Pancreas (tissue), 10 donors: ENCODE results near the gene AKT1. TPM values are rescaled to one million over a fixed set of nuclear protein-coding genes. Genes with fewer than 3 reads are reported as not detected.

ENCODE experiments used
- ATAC-seq, 4 donors: fragments of 200-7000 bp; cut with Tn5 transposase; one replicate each; pipeline versions ENCODE4 v1.8.0 to v1.9.1; 2020; ENCODE audit warnings: mild to moderate bottlenecking in 4 of 4, moderate library complexity in 4 of 4
- DNase-seq, 6 donors: peaks; one replicate each; pipeline ENCODE4 v3.0.0-alpha.2; 2020
- FAIRE-seq: peaks from 2 replicates; lab custom pipeline; 2012; peaks lifted over from hg19 to GRCh38; lab: Jason Lieb, UNC
- H3K27ac ChIP-seq, 4 donors: fragments of 200-600 bp; sonication (generic); 1 replicate in 3 of 4; 2 replicates in 1 of 4; pipeline versions ENCODE4 v1.5.0 to v1.8.0; 2020
- H3K27me3 ChIP-seq, 4 donors: fragments of 200-600 bp; one replicate each; pipeline ENCODE4 v1.8.0; 2021
- H3K36me3 ChIP-seq, 3 donors: fragments of 200-600 bp; sonication (generic) in 1 of 3; one replicate each; pipeline versions ENCODE4 v1.5.0 to v1.8.0; 2020 to 2021
- H3K4me1 ChIP-seq, 3 donors: fragments of 200-600 bp; one replicate each; pipeline ENCODE4 v1.8.0; 2021
- H3K4me3 ChIP-seq, 4 donors: fragments of 200-600 bp; sonication (generic) in 2 of 4; one replicate each; pipeline versions ENCODE4 v1.5.0 to v1.8.0; 2020 to 2021
- H3K9me3 ChIP-seq, 4 donors: fragments of 200-600 bp; one replicate each; pipeline ENCODE4 v1.8.0; 2021
- WGBS, 2 donors: extraction: QIAGEN DNeasy Blood & Tissue Kit; methylation state at CpG; one replicate each; pipeline ENCODE4 v1.1.7; 2013; 5-methylcytosine and 5-hydroxymethylcytosine counted together
- intact Hi-C, 3 donors: fragments of 100-400 bp; cut with DNase I; formaldehyde crosslinking; loops; one replicate each; pipeline versions ENCODE4 v1.11.1 to v1.14.2; 2022
- polyA plus RNA-seq, 2 donors: library from polyadenylated mRNA; stranded (reverse); fragments of 200-250 nt; gene quantifications; one replicate each; pipeline ENCODE4 v1.2.3, GENCODE V29; 2013
- total RNA-seq, 6 donors: library from RNA; stranded (reverse); fragmentation: NEBNext Ultra II Directional in 4 of 6; extraction: Animal tissue kit (Norgen Biotek cat#: 25700) in 4 of 6; gene quantifications; one replicate each; pipeline versions ENCODE4 v1.2.1 to v1.2.4, GENCODE V29; 2021 to 2023
- TF ChIP-seq, protein P1 (sequence below), 4 donors: fragments of 200-600 bp; sonication (generic) in 3 of 4; IDR thresholded peaks; one replicate each; pipeline versions ENCODE4 v1.5.0 to v1.8.0; 2021; ENCODE audit warnings: antibody characterized with exemption in 4 of 4
- donor health status: healthy with polysubstance abuse.
- donor health status: DM: no; HTN: no; CAD: no; lungs with moderate emphysema.
- donor health status: DM: no; HTN: no; CAD: no.
- donor health status: control.
- donor health status: control.
- donor health status: Bipolar disorder and iron deficiency.
- donor health status: DM: yes; HTN: yes; CAD: no.
- donor health status: DM: no; HTN: no; CAD: no.
- donor health status: DM: no; HTN: no; CAD: no.
- donor health status: DM: yes; HTN: yes; CAD: no.

Gene AKT1
- total and polyA plus RNA-seq, 8 donors, result 70.0 to 106 (median 84.6) TPM

DNA sequence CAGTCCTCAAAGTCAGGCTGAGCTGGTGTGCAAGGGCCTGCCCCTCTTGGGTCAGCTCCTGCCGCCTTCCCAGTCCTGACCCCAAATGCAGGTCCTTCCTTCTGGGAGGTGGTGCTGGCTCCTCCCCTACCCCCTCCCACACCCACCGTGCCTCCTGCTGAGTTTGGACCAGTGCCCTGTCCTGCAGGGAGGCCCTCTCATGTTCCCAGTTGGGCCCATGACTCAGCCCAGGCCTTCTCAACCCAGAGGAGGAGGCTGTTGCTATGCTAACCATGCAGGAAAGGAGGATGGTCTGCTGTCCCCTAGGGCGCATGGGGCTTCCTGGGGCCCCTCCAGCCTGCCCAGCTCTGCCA lies 9.8 kb upstream of the AKT1 start:
- DNase-seq, result peak; percentile 43 to 78 (median 70)
- no peak for FAIRE-seq
- WGBS, 2 donors, result 51 to 58% methylated on average over 3 of the region's 3 CpGs

DNA sequence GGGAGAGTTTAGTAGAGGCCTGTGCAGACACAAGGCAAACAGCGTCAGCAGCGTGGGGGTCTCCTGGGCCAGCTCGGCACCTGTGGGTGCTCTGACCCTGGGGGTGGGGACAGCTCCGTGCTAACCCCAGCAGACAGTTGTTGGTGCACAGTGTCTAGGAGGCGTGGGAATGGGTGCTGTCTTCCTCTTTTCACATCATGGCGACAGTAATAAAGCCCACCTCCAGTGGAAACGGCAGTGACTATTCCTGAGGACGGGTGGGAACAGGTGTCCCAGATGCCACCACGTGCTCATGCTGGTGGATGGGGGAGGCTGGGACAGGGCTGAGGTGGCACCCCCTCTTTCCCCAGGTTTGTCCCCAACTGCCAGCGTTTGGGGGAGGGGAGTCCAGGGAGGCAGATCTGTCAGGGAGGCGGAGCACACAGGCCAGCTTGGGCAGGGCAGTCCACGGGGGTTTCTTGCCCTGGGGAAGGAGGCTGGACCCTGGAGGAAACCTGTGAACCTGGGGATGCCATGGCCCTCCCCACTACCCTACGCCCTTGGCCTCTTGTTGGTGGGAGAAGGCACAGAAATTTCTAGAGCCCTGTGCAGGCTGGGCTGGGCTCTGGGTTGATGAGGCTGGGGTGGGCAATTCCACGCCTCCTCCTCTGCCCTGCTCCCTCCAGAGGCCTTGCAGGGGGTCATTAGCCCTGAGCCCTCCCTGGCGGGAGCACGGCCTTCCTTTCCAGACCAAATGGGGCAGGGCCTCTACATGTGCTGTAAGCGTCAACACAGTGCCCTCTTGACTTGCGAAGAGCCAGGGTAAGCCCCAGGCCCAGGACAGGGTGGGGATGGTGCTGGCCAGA lies 9.2 kb upstream of the AKT1 start:
- Histone ChIP-seq H3K4me3 (no peak overlapping the region), H3K27me3 (no peaks in the 10 kb centered on the region), H3K9me3 (no peaks in the 10 kb centered on the region), H3K4me1 (peaks cover 17 to 28% (median 18%) of the 10 kb centered on the region in 3 donors), H3K36me3 (no peaks in the 10 kb centered on the region), H3K27ac (peak overlapping the region in 2 of 4 donors; percentile 3 to 31)
- 82 to 85% methylated on average over 17 to 18 of the region's 18 CpGs for WGBS, 2 donors
- intact Hi-C loops, result no loop called here
- ATAC-seq (no peak), FAIRE-seq (no peak), DNase-seq (peak in 4 of 6 donors; percentile 12 to 51 (median 27))
- TF ChIP-seq, protein P1, sequence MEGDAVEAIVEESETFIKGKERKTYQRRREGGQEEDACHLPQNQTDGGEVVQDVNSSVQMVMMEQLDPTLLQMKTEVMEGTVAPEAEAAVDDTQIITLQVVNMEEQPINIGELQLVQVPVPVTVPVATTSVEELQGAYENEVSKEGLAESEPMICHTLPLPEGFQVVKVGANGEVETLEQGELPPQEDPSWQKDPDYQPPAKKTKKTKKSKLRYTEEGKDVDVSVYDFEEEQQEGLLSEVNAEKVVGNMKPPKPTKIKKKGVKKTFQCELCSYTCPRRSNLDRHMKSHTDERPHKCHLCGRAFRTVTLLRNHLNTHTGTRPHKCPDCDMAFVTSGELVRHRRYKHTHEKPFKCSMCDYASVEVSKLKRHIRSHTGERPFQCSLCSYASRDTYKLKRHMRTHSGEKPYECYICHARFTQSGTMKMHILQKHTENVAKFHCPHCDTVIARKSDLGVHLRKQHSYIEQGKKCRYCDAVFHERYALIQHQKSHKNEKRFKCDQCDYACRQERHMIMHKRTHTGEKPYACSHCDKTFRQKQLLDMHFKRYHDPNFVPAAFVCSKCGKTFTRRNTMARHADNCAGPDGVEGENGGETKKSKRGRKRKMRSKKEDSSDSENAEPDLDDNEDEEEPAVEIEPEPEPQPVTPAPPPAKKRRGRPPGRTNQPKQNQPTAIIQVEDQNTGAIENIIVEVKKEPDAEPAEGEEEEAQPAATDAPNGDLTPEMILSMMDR (IDR thresholded peaks at IDR 0.05), result no peak

More for the DNA sequence above, 9.8 kb upstream of the AKT1 start:
- Histone ChIP-seq H3K4me3 (no peak overlapping the region), H3K9me3 (no peaks in the 10 kb centered on the region), H3K27me3 (no peaks in the 10 kb centered on the region), H3K4me1 (peaks cover 17 to 25% (median 18%) of the 10 kb centered on the region in 3 donors), H3K36me3 (no peaks in the 10 kb centered on the region), H3K27ac (peak overlapping the region in 2 of 4 donors; percentile 3 to 31)
- peak; percentile 9 to 48 (median 30) for ATAC-seq
- TF ChIP-seq, protein P1 (IDR thresholded peaks at IDR 0.05), result no peak
- intact Hi-C loops, result no loop called here

DNA sequence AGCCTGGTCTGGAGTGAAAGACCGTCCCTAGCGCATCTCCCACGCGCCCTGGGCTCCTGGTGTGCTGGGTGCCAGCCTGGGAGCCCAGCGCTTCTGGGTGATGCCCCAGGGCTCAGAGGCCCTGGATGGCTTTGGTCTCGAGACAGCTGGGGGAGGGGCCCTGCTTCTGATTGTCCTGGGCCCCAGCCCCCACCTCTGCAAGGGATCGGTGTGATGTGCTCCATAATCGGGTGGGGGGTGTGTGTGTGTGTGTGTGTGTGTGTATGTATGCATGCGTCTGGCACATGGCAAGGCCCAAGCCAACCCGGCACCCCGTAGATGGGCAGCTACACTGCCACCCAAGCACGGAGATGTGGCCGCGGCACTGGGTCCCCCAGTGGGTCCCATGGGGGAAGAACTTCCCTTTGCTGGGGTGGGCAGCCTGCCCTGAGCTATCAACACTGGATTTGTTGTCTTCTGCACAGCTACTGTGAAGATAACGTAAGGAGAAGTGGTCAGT lies 8.4 kb upstream of the AKT1 start:
- no peak for FAIRE-seq
- Histone ChIP-seq H3K27ac (no peak overlapping the region), H3K36me3 (no peaks in the 10 kb centered on the region), H3K4me1 (peaks cover 17 to 30% (median 18%) of the 10 kb centered on the region in 3 donors), H3K9me3 (no peaks in the 10 kb centered on the region), H3K4me3 (no peak overlapping the region), H3K27me3 (no peaks in the 10 kb centered on the region)
- peak in 3 of 6 donors; percentile 16 to 54 (median 51) for DNase-seq
- TF ChIP-seq, protein P1 (IDR thresholded peaks at IDR 0.05), result no peak
- intact Hi-C loops, result no loop called here
- ATAC-seq, result no peak
- WGBS, 2 donors, result 84 to 85% methylated on average over 15 of the region's 15 CpGs

DNA sequence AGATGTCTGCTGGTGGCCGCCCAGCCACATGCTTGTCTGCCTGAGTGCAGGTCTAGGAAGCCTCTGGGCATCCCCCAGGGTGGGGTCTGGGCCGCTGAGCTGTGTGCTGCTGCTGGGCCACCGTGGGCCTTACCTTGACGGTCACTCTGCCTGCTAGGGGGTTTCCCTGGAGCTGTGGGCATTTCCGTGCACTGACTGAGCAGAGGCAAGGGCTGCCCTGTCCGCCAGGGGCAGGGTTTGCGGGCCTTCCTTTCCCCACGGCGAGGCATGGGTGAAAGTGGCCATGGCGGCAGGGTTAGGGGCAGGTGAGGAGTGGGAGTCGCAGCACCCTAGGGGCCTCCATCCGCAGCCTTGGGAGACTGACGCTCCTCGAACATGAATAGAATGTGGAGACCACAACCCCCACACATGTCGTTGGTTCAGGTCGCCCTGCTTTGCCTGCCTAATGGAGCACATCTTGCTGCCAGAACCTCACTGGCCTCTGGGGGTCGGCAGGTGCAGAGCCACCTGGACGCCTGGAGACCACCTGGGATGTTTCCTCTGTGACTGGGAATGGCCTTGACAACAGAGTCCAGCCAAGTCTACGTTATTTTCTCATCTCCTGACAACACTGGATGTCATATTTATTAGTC lies 7.8 kb upstream of the AKT1 start:
- no peaks in the 10 kb centered on the region for H3K9me3 ChIP-seq
- H3K27ac ChIP-seq, result no peak overlapping the region
- peaks cover 17 to 30% (median 18%) of the 10 kb centered on the region in 3 donors for H3K4me1 ChIP-seq
- ATAC-seq (no peak), DNase-seq (peak in 3 of 6 donors; percentile 43 to 69 (median 53)), FAIRE-seq (no peak)
- no peak overlapping the region for H3K4me3 ChIP-seq
- TF ChIP-seq, protein P1 (IDR thresholded peaks at IDR 0.05), result no peak
- H3K36me3 ChIP-seq, result no peaks in the 10 kb centered on the region
- intact Hi-C loops, result no loop called here
- no peaks in the 10 kb centered on the region for H3K27me3 ChIP-seq
- WGBS, 2 donors, result 77 to 82% methylated on average over 19 of the region's 19 CpGs
